T-helper 1 cell treated with Interleukin-12 subunit alpha and Interleukin-12 subunit beta and Interleukin-4 antibody, amounts not matched to agents 30 ng/mL and 1 ng/mL, for 36 hours (primary cell): Measurements from ENCODE around the gene AASDHPPT. TPM values are rescaled to one million over a fixed set of nuclear protein-coding genes. Genes with fewer than 3 reads are reported as not detected.

Experiments used
- total RNA-seq: library from RNA; stranded (reverse); gene quantifications from 2 replicates; pipeline ENCODE4 v1.2.3, GENCODE V29; 2022

Gene AASDHPPT
- total RNA-seq, 1 donor from 2014 or later: 29.8 TPM

Other genes with a start within 250 kb of the AASDHPPT start
- gene MSANTD4, start 55.4 kb upstream of the AASDHPPT start, total RNA-seq: 16.8 and 19.8 TPM in 2 replicates
- gene KBTBD3, start 315 bp upstream of the AASDHPPT start, total RNA-seq: 6.8 and 7.5 TPM in 2 replicates